ENCODE data around the gene LNP1.
"Not testable (repeated sequence)": the region's sequence is repeated elsewhere in the genome, so short reads cannot be mapped to it uniquely, and the experiment has no call there.

LNP1 gene

GRCh38 chr3:100429187-100429716 is 27.9 kb downstream of the LNP1 start:
- DNase-seq (ENCODE audit: low read depth), result no peak

GRCh38 chr3:100436951-100437350 is 35.6 kb downstream of the LNP1 start:
- DNase-seq (ENCODE audit: low read depth), result no peak

GRCh38 chr3:100437721-100438622 is 36.6 kb downstream of the LNP1 start:
- no peak for DNase-seq (ENCODE audit: low read depth)

GRCh38 chr3:100438623-100438974 is 37.3 kb downstream of the LNP1 start:
- no peak for DNase-seq (ENCODE audit: low read depth)

GRCh38 chr3:100440895-100441294 is 39.6 kb downstream of the LNP1 start:
- DNase-seq (ENCODE audit: low read depth), result no peak

GRCh38 chr3:100443690-100444089 is 42.4 kb downstream of the LNP1 start:
- DNase-seq (ENCODE audit: low read depth), result no peak

GRCh38 chr3:100447067-100447466 is 45.7 kb downstream of the LNP1 start:
- DNase-seq (ENCODE audit: low read depth), result not testable (repeated sequence)

GRCh38 chr3:100448079-100448478 is 46.7 kb downstream of the LNP1 start:
- no peak for DNase-seq (ENCODE audit: low read depth)

- no peak for DNase-seq (ENCODE audit: low read depth)
These were observed 47.9 kb downstream of the LNP1 start for GRCh38 chr3:100449214-100449613.

GRCh38 chr3:100454677-100455076 is 53.3 kb downstream of the LNP1 start:
- DNase-seq (ENCODE audit: low read depth), result no peak

- no peak for DNase-seq (ENCODE audit: low read depth)
These were observed 54.7 kb downstream of the LNP1 start for GRCh38 chr3:100455841-100456550.

GRCh38 chr3:100456745-100457144 is 55.4 kb downstream of the LNP1 start:
- DNase-seq (ENCODE audit: low read depth), result no peak

GRCh38 chr3:100457811-100458210 is 56.5 kb downstream of the LNP1 start:
- no peak for DNase-seq (ENCODE audit: low read depth)

- DNase-seq (ENCODE audit: low read depth), result no peak
These were observed 57.5 kb downstream of the LNP1 start for GRCh38 chr3:100458814-100459213.

- DNase-seq (ENCODE audit: low read depth), result peak; percentile 76
These were observed 61.7 kb downstream of the LNP1 start for GRCh38 chr3:100463002-100463401.

GRCh38 chr3:100463646-100464155 is 62.4 kb downstream of the LNP1 start:
- no peak for DNase-seq (ENCODE audit: low read depth)

- DNase-seq (ENCODE audit: low read depth), result no peak
These were observed 64.8 kb downstream of the LNP1 start for GRCh38 chr3:100465892-100466777.

GRCh38 chr3:100467133-100467532 is 65.8 kb downstream of the LNP1 start:
- no peak for DNase-seq (ENCODE audit: low read depth)

GRCh38 chr3:100468676-100469075 is 67.3 kb downstream of the LNP1 start:
- DNase-seq (ENCODE audit: low read depth), result no peak

GRCh38 chr3:100470951-100471350 is 69.6 kb downstream of the LNP1 start:
- no peak for DNase-seq (ENCODE audit: low read depth)

GRCh38 chr3:100471444-100471843 is 70.1 kb downstream of the LNP1 start:
- no peak for DNase-seq (ENCODE audit: low read depth)

- DNase-seq (ENCODE audit: low read depth), result not testable (repeated sequence)
These were observed 76.6 kb downstream of the LNP1 start for GRCh38 chr3:100477851-100478360.

Data from iris pigment epithelial cell (primary cell).